ENCODE results near the gene PGM2L1. TPM values are rescaled to one million over a fixed set of nuclear protein-coding genes. Genes with fewer than 3 reads are reported as not detected.
"Not testable (repeated sequence)": the region's sequence is repeated elsewhere in the genome, so short reads cannot be mapped to it uniquely, and the experiment has no call there.

Gene PGM2L1
- total RNA-seq, 1 experiment from 2014 or later = 27.0 TPM

DNA sequence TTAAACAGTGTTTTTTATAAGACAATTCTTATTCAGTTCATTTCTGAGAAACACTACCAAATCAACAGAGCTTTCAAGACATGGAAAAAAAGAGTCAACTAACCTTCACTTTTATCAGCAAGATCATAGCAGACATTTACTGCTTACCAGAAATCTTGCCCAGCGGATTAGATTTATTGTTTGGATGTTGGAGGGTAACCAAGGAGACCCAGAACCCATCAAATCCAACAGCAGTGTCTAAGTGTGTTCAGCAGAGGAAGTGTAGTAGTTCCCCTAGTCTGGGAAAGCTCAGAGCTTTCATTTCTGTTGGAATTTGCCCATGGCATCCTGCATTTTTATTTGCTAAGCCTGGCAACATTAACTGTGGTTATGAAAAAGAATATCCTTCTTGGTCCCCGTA, 2.4 kb upstream of the PGM2L1 start:
- no peak for DNase-seq (ENCODE audit: low read depth)

DNA sequence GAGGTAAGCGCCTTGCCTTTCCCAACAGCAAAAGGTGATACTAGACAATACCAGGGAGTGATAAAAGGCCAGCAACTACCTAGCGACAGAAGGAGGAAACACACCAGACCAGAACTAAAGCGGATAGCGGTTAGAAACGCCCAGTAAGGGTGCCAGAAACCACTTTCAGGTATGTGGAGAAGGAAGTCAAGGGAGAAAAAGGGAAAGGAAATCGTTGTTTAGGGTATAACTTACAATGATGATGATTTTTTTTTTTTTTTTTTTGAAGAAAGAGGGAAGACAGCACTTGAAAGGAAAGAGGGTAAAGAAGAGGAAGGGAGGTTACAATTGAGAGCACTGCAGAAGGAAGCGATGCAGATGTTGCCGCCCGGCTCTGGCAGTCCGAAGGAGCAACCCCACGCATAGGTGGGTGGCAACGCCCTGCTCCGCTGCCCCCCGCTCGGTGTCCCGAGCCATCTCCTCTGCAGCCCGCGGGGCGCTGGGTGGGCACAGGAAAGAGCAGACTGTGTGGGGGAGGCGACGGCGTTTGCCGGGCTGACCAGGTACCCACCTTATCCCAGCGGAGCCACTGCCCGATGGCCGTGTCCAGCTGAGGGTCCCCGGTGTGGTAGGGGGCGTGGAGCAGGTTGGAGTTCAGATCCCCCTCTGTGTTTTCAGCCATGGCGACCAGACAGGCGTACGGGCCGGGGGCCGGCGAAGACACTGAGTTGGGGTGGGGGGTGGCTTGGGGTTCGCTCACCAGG, 561 bp downstream of the PGM2L1 start:
- peak; percentile 41 for DNase-seq (ENCODE audit: low read depth)

DNA sequence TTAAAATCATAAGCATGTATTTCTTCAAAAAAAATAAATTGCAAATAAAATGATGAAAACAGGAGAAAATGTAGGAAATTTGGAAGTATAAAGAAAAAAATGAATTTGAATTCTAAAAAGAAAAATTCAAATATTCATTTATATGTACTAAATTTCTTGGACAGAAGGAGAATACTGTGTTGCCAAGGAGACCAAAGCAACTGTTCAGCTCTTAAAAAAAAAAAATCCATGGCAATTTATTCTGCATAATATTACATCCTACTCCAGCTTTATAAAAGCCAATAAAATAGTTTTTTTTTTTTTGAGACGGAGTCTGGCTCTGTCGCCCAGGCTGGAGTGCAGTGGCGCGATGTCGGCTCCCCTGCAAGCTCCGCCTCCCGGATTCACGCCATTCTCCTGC, 6.0 kb downstream of the PGM2L1 start:
- DNase-seq (ENCODE audit: low read depth) = no peak

DNA sequence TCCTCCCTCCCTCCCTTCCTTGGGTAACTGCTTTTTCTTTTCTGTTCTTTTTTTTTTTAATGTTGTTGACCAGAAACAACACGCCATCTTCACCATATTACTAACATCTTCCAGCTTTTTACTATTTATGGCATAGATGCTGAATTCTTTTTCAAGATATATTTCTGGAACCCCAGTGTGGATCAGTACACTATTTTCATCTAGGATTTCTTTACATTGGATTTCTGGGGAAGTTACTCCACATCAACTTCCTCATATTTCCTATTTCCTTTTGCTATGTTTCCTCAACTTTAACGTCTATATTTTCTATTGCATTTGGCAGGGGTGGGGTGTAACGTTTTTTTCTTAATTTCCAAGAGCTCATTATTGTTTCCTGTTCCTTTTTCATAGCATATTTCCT, 7.0 kb downstream of the PGM2L1 start:
- DNase-seq (ENCODE audit: low read depth) = no peak

DNA sequence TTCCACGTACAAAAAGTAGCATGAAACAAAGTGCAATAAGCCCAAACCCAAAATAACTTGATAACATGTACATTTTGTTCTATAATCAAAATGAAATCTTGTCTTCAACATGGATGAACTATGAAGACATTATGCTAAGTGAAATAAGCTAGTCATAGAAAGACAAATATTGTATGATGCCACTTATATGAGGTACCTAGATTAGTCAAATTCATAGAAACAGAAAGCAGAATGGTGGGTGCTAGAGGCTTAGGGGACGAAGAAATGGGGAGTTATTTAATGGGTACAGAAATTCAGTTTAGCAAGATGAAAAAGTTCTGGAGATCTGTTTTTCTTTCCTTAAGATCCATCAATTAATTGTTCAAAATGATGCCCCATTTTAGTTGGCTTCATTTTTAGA, 7.5 kb downstream of the PGM2L1 start:
- DNase-seq (ENCODE audit: low read depth) = no peak

DNA sequence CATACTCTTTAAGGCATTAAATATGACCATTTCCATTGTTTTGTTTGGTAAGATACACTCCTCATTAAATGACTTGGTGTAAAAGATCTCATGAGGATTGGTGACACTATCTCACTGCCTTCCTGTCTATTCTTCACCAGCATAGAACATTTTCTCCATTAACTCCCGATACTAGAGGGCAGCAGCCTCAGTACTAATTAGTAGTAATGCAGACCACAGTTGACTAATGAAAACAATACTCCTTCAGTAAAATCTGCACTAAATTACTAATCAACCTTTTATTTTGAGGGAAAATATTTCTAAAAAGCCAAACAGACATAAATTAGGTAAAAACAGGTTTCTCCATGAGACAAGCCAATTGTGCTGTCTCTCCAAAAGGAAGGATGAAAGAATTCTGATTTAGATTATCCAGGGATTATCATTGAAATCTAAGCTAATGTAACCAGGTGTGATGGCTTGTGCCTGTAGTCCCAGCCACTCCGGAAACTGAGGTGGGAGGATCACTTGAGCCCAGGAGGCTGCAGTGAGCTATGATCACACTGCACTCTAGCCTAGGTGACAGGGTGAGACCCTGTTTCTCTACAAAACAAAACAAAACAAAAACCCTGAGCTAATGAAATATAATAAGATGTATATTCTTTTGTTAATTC, 9.4 kb downstream of the PGM2L1 start:
- peak; percentile 63 for DNase-seq (ENCODE audit: low read depth)

DNA sequence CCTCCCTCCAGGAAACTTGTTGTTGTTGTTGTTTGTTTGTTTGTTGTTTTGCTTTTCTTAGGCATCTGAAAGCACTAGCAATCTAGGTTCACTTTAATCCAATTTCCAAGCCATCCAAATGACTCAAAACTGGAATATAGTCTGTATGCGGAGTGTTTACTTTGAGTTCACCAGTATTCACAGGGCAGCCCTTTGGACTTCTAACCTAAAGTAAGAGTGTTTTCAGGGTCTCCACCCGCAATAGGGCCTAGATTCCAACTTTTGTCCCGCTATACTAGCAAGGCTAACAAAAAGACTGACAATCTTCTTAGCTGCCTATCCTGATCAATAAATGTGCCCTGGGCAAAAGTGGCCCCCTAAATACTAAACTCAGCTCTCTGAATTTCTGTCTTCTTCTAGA, 13.6 kb downstream of the PGM2L1 start:
- DNase-seq (ENCODE audit: low read depth) = no peak

DNA sequence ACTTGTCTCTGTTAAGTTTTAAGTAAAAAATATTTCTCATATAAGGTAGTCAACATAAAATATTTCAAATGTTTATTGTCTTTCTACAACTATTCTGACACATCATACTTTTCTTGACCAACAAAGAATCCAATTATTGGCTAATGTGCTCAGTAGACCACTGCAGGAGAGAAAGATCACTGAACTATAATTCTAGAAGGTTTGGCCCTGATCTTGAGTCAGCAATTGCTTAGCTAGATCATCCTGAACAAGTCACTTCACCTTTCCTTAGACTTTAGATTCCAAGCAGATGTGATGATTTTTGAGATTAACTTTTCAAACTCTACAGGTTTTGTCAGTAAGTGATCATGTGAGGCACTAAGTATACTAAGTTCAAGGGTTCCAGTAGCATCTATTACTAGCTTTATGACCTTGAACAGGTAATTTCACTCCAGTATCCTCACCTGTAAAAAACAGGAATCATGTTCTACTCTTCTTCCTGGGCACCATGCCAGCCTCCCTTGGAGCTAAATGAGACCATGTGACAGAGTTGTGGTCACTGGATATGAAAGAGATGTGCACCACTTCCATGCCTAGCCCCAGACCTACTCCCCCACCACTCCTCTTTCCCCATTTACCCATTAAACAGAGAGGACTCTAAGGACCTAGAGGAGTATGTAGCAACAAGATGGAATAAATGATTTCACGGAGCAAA, 17.3 kb downstream of the PGM2L1 start:
- no peak for DNase-seq (ENCODE audit: low read depth)

DNA sequence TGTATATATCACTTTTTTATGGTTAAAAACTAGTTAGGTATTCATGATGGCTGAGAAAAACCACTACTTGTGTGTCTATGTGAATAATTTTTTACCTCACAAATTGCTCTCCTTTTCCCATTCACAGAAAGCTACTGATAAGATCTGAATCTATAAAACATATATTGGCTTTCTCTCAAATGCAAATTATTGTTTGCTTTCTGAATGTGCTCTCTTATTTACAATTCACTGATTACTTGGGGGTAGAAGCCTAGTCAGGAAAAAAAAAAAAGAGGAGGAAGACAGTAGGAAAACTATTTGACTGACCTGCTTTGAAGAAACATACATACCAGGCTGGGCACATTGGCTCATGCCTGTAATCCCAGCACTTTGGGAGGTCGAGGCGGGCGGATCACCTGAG, 20.5 kb downstream of the PGM2L1 start:
- DNase-seq (ENCODE audit: low read depth) = no peak

DNA sequence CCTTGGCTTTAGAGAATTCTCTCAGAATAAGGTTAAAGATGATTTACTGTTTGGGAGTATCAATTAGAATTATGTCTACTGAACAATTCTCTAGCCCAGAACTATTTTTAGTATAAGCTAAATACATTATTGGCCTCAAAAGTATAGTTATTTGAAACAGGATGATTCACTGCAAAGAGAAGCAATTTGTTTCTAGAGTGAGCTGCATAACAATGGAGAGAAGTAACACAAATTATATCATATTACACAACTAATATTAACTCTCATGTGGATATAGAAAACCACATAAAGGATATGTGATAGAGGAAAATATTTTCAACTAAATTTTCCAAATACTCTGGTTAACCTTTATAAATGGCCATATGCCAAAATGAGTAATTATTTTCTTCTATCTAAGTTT, 24.9 kb downstream of the PGM2L1 start:
- DNase-seq (ENCODE audit: low read depth) = no peak

DNA sequence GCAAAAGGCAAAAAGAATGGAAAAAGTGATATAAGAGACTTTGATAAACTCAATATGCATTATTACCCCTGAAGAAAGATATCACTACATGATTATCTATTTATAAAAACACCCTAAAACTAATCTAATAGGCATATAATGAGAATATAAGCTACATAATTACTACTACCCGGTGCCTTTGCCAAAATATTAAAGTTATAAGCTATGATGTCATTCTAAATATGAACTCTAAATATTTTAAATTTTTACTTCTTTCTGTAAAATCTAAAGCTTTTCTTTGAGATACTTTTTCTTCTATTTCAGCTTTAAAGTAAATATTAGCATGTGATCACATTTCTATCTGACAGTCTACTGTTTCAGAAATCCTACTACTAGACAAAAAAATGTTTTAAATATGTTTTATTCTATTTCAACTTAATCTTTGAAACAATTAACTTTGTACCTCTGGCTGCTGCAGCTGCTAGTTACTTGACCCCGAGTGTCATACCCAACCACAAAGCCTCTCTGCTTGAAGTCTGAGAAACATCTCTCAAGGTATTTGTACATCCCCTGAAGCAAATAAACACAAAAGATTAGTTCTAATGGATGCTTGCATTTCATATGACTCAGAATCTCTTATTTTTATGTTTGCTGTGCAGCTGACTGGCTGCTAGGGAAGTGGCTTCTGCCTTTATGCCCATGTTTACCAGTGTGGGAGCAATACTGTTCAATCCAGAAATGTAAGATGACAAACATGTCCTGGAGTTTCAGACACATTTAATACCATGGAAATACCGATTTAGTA, 26.8 kb downstream of the PGM2L1 start:
- peak; percentile 99 for DNase-seq (ENCODE audit: low read depth)

DNA sequence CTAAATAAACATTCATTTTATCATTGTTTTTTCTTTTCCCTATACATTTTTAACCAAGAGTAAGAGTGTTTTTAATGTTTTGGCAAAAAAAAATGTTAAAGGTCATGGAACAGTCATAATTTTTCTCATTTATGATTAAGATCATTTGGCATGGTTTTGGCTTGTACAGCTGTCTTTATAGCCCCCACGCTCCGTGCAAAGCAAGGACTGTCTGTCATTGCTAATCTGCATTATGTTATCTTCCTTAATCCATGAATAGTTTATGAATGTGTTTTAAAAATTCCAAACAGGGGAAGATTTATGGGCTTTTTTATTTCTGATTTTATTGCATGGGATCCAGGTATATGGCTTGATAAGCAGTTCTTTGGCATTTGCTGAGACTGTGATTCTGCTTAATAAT, 28.1 kb downstream of the PGM2L1 start:
- DNase-seq (ENCODE audit: low read depth) = peak; percentile 92

DNA sequence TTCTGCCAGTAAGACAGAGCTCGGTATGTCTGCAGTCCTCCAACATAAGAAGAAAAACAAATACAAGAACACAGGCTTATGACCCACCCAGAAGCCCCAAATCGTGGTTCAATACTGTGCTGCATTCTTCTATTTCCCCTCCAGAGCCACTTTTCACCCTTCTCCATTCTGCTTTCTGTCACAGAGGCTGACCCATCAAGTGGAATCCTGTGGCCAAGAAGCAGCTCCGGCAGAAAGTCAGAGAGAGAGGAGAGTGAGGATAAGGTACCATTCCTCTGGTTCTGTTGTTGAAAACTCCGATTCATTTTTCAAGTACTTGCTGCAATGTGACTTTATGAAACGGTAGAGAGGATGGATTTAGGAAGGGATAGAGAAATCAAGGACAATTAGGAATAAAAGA, 30.4 kb downstream of the PGM2L1 start:
- DNase-seq (ENCODE audit: low read depth) = no peak

DNA sequence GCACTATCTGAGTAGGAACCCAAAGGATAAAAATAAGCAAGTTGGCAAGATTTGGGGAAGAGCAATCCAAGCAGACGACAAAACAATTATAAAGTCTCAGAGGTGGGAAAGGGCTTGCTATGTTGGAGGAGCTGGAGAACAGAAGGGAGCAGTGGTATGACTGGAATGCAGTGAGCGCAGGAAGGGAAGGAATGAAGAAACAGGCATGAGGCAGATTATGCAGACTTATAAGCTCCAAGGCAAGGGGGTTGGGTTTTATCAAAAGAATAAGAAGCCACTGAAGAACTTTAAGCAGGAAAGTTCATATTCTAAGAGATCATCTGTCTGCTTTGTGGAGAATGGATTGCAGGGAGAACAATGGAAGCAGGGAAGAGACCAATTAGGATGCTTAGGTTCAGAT, 31.7 kb downstream of the PGM2L1 start:
- DNase-seq (ENCODE audit: low read depth) = peak; percentile 73

DNA sequence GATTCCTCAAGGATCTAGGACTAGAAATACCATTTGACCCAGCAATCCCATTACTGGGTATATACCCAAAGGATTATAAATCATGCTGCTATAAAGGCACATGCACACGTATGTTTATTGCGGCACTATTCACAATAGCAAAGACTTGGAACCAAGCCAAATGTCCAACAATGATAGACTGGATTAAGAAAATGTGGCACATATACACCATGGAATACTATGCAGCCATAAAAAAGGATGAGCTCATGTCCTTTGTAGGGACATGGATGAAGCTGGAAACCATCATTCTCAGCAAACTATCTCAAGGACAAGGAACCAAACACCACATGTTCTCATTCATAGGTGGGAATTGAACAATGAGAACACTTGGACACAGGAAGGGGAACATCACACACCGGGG, 32.4 kb downstream of the PGM2L1 start:
- not testable (repeated sequence) for DNase-seq (ENCODE audit: low read depth)

DNA sequence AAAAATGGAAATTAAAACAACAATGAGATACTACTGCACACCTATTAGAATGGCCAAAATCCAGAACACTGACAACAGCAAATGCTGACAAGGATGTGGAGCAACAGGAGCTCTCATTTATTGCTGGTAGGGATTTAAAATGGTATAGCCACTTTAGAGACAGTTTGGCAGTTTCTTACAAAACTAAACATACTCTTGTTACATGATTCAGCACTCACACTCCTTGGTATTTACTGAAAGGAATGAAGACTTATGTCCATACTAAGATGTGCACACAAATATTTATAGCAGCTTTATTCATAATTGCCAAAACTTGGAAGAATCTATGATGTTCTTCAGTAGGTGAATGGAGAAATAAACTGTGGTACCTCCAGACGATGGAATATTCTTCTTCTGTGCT, 40.8 kb downstream of the PGM2L1 start:
- DNase-seq (ENCODE audit: low read depth) = no peak

DNA sequence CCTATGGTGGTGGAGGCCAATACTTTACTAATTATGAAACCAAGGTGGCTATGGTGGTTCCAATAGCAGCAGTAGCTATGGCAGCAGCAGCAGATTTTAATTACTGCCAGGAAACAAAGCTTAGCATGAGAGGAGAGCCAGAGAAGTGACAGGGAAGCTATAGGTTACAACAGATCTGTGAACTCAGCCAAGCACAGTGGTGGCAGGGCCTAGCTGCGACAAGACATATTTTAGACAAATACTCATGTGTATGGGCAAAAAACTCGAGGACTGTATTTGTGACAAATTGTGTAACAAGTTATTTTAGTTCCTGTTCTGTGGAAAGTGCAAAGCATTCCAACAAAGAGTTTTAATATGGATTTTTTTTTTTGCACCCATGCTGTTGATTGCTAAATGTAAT, 42.6 kb downstream of the PGM2L1 start:
- no peak for DNase-seq (ENCODE audit: low read depth)

DNA sequence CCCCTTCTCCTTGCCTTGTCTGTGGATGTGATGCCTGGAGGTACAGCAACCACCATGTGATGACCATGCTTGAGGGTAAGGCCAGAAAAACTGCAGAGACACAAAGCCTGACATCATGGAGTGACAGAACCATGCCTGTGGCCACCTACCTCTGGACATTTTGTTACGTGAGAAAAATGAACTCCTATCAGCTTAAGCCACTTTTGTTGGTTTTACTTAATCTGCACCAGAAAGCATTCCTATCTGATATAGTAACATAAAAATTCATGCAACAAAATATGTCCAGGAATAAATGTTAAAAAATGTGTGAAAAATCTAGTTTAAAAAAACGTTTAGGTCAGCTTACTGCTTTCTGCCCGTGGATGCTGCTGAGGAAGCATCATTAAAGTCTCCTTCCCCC, 44.2 kb downstream of the PGM2L1 start:
- DNase-seq (ENCODE audit: low read depth) = no peak

DNA sequence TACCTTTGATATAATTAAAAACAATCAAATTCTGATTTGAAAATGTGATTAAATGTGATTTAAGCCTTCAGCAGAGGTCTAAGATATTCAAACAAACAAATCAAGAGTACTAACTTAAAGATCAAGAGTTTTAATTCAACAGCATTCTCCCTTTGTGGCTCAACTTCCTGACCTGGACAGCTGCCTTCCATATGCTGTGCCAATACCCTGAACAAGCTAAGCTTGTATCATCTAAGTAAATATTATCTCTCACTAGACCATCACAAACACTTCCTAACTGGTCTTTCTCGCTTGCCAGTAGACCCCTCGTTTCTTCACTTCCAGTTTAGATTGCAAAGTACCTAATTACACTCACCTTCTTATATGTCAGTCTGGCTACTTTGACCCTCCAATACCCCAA, 50.9 kb downstream of the PGM2L1 start:
- DNase-seq (ENCODE audit: low read depth) = peak; percentile 51

DNA sequence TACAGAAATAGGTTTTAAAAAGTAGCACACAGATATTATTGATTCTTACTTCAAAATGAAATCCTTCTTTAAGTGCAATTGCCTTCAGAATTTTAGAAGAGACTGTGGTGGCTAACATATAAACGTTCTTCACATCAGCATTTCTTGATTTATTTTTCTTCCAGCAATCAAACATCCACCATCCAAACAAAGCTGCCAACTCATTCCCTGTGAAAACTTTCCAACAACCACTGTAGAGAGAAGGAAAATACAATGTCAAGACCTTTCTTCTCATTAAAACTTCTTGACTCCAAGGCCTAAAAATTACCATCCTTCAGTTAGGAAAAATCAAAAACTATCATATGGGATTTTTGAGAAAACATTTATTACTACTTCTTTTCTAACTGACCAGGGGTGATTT, 52.8 kb downstream of the PGM2L1 start:
- DNase-seq (ENCODE audit: low read depth) = no peak

DNA sequence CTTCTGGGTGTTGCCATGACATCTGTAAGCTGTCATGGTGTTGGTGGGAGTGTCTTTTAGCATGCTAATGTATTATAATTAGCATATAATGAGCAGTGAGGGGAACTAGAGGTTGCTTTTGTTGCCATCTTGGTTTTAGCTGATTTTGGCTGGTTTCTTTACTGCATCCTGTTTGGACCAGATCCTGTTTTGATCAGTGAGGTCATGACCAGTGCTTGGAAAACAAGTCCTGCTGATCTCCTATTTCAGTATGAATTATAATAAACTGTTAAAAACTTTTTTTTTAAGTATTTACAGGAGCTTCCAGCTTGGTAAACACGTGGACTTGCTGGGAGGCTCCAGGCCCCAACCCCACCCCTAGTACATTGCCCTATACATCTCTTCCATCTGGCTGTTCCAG, 56.3 kb downstream of the PGM2L1 start:
- no peak for DNase-seq (ENCODE audit: low read depth)

DNA sequence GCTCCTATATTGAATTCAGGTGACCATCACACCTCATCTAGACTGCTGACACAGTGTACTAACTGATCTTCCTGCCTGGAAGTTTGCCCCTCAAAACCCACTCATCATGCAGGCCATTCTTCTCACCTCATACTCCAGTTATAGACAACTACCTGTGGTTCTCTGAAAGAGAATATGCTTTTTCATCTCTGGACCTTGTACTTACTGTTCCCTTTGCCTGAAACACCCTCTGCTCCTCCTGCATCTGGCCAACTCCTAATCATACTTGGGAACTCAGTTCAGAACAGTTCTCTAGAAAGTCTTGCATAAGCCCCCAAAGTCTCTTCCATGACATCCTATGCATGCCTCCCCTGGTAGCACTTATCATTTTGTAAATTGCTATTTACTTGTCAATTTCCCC, 58.6 kb downstream of the PGM2L1 start:
- no peak for DNase-seq (ENCODE audit: low read depth)

Data from LHCN-M2 (cell line).